ENCODE results near the gene KIF26B.

- TF ChIP-seq CTCF (IDR thresholded peaks at IDR 0.05) (no peak), POLR2A (IDR thresholded peaks at IDR 0.05) (no peak)
These were observed 151.2 kb downstream of the KIF26B start for GRCh38 chr1:245306020-245306419.
